ENCODE measurements around the gene PDE4A. TPM values are rescaled to one million over a fixed set of nuclear protein-coding genes. Genes with fewer than 3 reads are reported as not detected.
A peak's percentile ranks its signal among the peaks of the same experiment; 100 is the strongest.

The PDE4A gene
- total and polyA plus RNA-seq, 2 donors (not counting 3 experiments of a cell fraction or from before 2014, with no cell fraction given), result 3.8 to 10.0 TPM

GRCh38 chr19:10514211-10515145 lies 94.1 kb downstream of the PDE4A start:
- Histone ChIP-seq H3K4me1 (ENCODE audit: control insufficient read depth, extremely low read depth, insufficient read depth, low read length) (peaks cover 2% of the 10 kb centered on the region), H3K27me3 (ENCODE audit: control insufficient read depth in 2 of 2, insufficient read depth in 2 of 2, low read length in 2 of 2) (peaks cover 50 to 65% of the 10 kb centered on the region in 2 experiments), H3K36me3 (ENCODE audit: control insufficient read depth in 2 of 2, extremely low read depth in 1 of 2, insufficient read depth in 2 of 2, low read length in 2 of 2) (no peaks in the 10 kb centered on the region), H3K4me3 (replicated peaks in 1 of 3; ENCODE audit: insufficient read depth in 1 of 3, low read depth in 1 of 3, low read length in 3 of 3) (no peak overlapping the region), H3K9me3 (replicated peaks; ENCODE audit: control insufficient read depth, insufficient read depth, low read length) (no peaks in the 10 kb centered on the region), H3K79me2 (ENCODE audit: control insufficient read depth, insufficient read depth, low read length) (no peaks in the 10 kb centered on the region), H3K27ac (ENCODE audit: insufficient read depth, low read depth, low read length) (no peak overlapping the region), H4K20me1 (replicated peaks; ENCODE audit: control insufficient read depth, extremely low read depth, insufficient read depth, low read length) (no peaks in the 10 kb centered on the region), H2AFZ (ENCODE audit: low read depth, low read length) (no peak overlapping the region), H3K4me2 (ENCODE audit: insufficient read depth, low read length) (no peak overlapping the region), H3K9ac (replicated peaks; ENCODE audit: extremely low read depth, insufficient read depth, low read length) (no peak overlapping the region), H3K9me1 (replicated peaks; ENCODE audit: control insufficient read depth, extremely low read depth, insufficient read depth, low read length) (no peaks in the 10 kb centered on the region)
- intact Hi-C loops (cut with micrococcal nuclease), result loop anchor here (5.0 kb wide), 1 partner anchor 183 kb away; no protein-coding TSS in a partner anchor
- FAIRE-seq (no peak), DNase-seq (ENCODE audit: low read depth, low spot score) (no peak)
- POLR2A ChIA-PET, result no interaction called here
- CTCF ChIA-PET, result no interaction called here
- dilution Hi-C loops (cut with MboI; ENCODE audit: extremely low pct_ligation_motif_present, low sequenced_read_pairs), result no loop called here
- TF ChIP-seq MAX (IDR thresholded peaks at IDR 0.05; ENCODE audit: insufficient read depth, insufficient read length), result no peak
- peak; percentile 90 for TF ChIP-seq EZH2 (IDR thresholded peaks at IDR 0.05; ENCODE audit: borderline replicate concordance, low read depth, low read length, severe bottlenecking)
- peak in 1 of 2 donors; percentile 12 for TF ChIP-seq CTCF (IDR thresholded peaks at IDR 0.05; ENCODE audit: extremely low read depth in 1 of 2, insufficient read depth in 1 of 2, low read depth in 1 of 2, low read length in 2 of 2)
- no TSS peak for BruUV-seq (replicated peaks)

GRCh38 chr19:10516064-10516385 lies 95.7 kb downstream of the PDE4A start:
- TF ChIP-seq JUN (IDR thresholded peaks at IDR 0.05; ENCODE audit: borderline replicate concordance, insufficient read depth, insufficient read length, low read depth) (no peak), POLR2AphosphoS5 (IDR thresholded peaks at IDR 0.05; ENCODE audit: insufficient read depth, low read depth, low read length) (no peak), POLR2A (IDR thresholded peaks at IDR 0.05; ENCODE audit: low read depth, low read length) (no peak), MAX (IDR thresholded peaks at IDR 0.05; ENCODE audit: insufficient read depth, insufficient read length) (no peak), FOS (IDR thresholded peaks at IDR 0.05; ENCODE audit: borderline replicate concordance, insufficient read depth, low read length) (no peak), CTCF (IDR thresholded peaks at IDR 0.05; ENCODE audit: extremely low read depth in 1 of 2, insufficient read depth in 1 of 2, low read depth in 1 of 2, low read length in 2 of 2) (no peak), EZH2 (IDR thresholded peaks at IDR 0.05; ENCODE audit: borderline replicate concordance, low read depth, low read length, severe bottlenecking) (no peak), MYC (IDR thresholded peaks at IDR 0.05; ENCODE audit: low read depth, low read length) (no peak), GATA2 (IDR thresholded peaks at IDR 0.05; ENCODE audit: insufficient read depth, insufficient read length, low read depth, low read length) (no peak)
- Histone ChIP-seq H3K27me3 (ENCODE audit: control insufficient read depth in 2 of 2, insufficient read depth in 2 of 2, low read length in 2 of 2) (peaks cover 51 to 69% of the 10 kb centered on the region in 2 experiments), H3K79me2 (ENCODE audit: control insufficient read depth, insufficient read depth, low read length) (no peaks in the 10 kb centered on the region), H3K36me3 (ENCODE audit: control insufficient read depth in 2 of 2, extremely low read depth in 1 of 2, insufficient read depth in 2 of 2, low read length in 2 of 2) (no peaks in the 10 kb centered on the region), H2AFZ (ENCODE audit: low read depth, low read length) (no peak overlapping the region), H3K4me1 (ENCODE audit: control insufficient read depth, extremely low read depth, insufficient read depth, low read length) (peaks cover 2% of the 10 kb centered on the region), H3K9me3 (replicated peaks; ENCODE audit: control insufficient read depth, insufficient read depth, low read length) (no peaks in the 10 kb centered on the region), H3K4me3 (replicated peaks in 1 of 3; ENCODE audit: insufficient read depth in 1 of 3, low read depth in 1 of 3, low read length in 3 of 3) (no peak overlapping the region), H3K27ac (ENCODE audit: insufficient read depth, low read depth, low read length) (no peak overlapping the region), H3K9me1 (replicated peaks; ENCODE audit: control insufficient read depth, extremely low read depth, insufficient read depth, low read length) (no peaks in the 10 kb centered on the region), H3K4me2 (ENCODE audit: insufficient read depth, low read length) (no peak overlapping the region), H4K20me1 (replicated peaks; ENCODE audit: control insufficient read depth, extremely low read depth, insufficient read depth, low read length) (no peaks in the 10 kb centered on the region), H3K9ac (replicated peaks; ENCODE audit: extremely low read depth, insufficient read depth, low read length) (no peak overlapping the region)
- no peak for DNase-seq (ENCODE audit: low read depth, low spot score)
- dilution Hi-C loops (cut with MboI; ENCODE audit: extremely low pct_ligation_motif_present, low sequenced_read_pairs), result no loop called here
- CTCF ChIA-PET, result interaction anchor here (1.3 to 1.8 kb wide), 2 partner anchors 37 to 183 kb away, joined by 4 to 8 read pairs; no protein-coding TSS in a partner anchor
- POLR2A ChIA-PET, result no interaction called here
- intact Hi-C loops (cut with micrococcal nuclease), result no loop called here
- FAIRE-seq, result no peak
- no TSS peak for BruUV-seq (replicated peaks)

Data from endothelial cell of umbilical vein (primary cell).